HG03064 (cell line): ENCODE measurements around the gene PRSS38.

Experiments used
- ATAC-seq: cut with Tn5 transposase; IDR thresholded peaks from one replicate; pipeline ENCODE4 v1.9.1; 2021; ENCODE audit warnings: low read depth; ENCODE audit not compliant: unreplicated experiment

The PRSS38 gene

DNA sequence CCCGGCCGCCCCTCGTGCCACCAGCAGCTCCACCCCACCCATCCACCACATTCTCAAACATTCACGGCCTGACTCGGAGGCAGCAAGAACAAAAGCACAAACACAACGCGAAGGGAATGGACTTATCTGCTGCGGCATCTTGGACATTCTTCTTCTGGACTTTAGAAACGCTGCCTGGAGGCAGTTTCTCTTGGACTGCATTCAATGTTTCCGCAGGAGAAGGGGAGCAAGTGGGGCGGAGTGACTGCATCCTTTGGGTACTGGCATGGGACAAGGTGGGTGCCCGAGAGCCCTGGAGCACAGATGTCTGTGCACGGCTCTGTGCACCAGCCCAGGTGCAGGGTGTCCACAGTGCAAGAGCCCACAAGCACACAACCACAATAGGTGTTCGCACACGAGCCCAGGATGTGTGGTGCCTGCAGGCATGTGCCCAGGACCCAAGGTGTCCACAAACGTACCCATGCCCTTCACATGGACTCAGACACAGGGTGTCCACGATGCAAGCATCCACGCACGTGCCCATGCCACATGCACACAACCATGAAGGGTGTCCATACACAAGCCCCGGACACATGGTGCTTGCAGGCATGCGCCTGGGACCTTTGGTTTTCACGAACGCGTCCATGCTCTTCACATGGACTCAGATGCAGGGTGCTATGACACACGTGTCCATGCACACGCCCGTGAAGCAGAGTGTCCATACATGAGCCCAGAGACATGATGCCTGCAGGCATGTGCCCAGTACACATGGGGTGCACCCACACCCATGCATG, 78.7 kb downstream of the PRSS38 start:
- no peak for ATAC-seq

DNA sequence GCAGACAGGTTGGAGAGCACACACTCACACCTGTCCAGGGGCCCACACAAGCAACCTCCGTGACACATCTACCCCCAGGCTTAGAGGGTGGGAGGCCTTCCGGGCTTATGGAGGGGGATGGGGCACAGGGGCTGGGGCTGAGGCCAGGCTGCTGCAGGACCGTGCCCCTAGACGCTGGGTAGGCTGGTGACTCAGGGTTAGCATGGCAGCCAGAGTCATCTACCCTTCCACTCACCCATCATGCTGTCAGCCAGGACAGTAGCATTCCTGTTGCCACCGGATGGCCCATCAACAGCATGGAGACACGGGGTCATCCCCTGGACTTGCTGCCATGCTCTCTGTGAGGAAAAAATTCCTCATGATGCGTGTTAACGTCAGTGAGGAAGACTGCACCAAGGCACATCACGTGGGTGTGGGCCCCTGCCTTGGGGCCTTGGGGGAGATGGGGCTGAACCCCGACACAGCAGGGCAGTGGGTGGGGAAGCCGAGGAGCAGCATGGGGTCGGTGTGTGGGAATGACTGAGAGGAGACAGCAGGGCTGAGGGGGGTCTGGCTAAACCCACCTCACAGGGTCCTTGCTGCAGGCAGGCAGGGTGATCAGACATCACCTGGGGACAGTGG, 79.5 kb downstream of the PRSS38 start:
- ATAC-seq, result no peak
